Osteoblast (primary cell): ENCODE results near the gene KRT15. TPM values are rescaled to one million over a fixed set of nuclear protein-coding genes. Genes with fewer than 3 reads are reported as not detected.

Experiments used
- DNase-seq: peaks from one replicate; pipeline ENCODE4 v3.0.0; 2011; ENCODE audit warnings: low spot score, mixed read lengths; ENCODE audit not compliant: insufficient read length; ENCODE audit errors: missing footprints
- H2AFZ ChIP-seq: 2 replicates; pipeline ENCODE4 v1.6.0; 2011; ENCODE audit warnings: mild to moderate bottlenecking, low read length
- H3K27ac ChIP-seq: 2 replicates; pipeline ENCODE4 v1.5.1; 2011; ENCODE audit warnings: mild to moderate bottlenecking, low read depth, low read length, moderate library complexity
- H3K27me3 ChIP-seq: 2 replicates; pipeline ENCODE4 v1.6.0; 2012; ENCODE audit warnings: mild to moderate bottlenecking, control low read depth, inconsistent platforms, low read length, moderate library complexity; ENCODE audit not compliant: insufficient read depth
- H3K36me3 ChIP-seq: 2 replicates; pipeline ENCODE4 v1.5.1; 2011; ENCODE audit warnings: mild to moderate bottlenecking, low read length, control low read depth, moderate library complexity; ENCODE audit not compliant: insufficient read depth
- H3K4me1 ChIP-seq: 2 replicates; pipeline ENCODE4 v1.5.1; 2011; ENCODE audit warnings: mild to moderate bottlenecking, low read length, control low read depth, moderate library complexity; ENCODE audit not compliant: insufficient read depth
- H3K4me2 ChIP-seq: 2 replicates; pipeline ENCODE4 v1.6.0; 2011; ENCODE audit warnings: mild to moderate bottlenecking, low read length; ENCODE audit not compliant: insufficient read depth
- H3K4me3 ChIP-seq: fragments of 200-600 bp; sonication (generic); 3 replicates; pipeline ENCODE4 v1.5.1; 2012; ENCODE audit warnings: mild to moderate bottlenecking, low read length, inconsistent platforms; ENCODE audit not compliant: insufficient read depth
- H3K79me2 ChIP-seq: 2 replicates; pipeline ENCODE4 v1.6.0; 2012; ENCODE audit warnings: mild to moderate bottlenecking, low read length, control low read depth, inconsistent platforms; ENCODE audit not compliant: insufficient read depth
- H3K9me3 ChIP-seq: 2 replicates; pipeline ENCODE4 v1.5.1; 2011; ENCODE audit warnings: low read depth, low read length, control low read depth
- H4K20me1 ChIP-seq: 2 replicates; pipeline ENCODE4 v1.6.0; 2012; ENCODE audit warnings: mild to moderate bottlenecking, low read length, control low read depth; ENCODE audit not compliant: insufficient read depth
- total RNA-seq: library from RNA; depleted of rRNA; stranded (reverse); fragments of >200 nt; gene quantifications from 2 replicates; pipeline ENCODE4 v1.2.3, GENCODE V29; 2012
- TF ChIP-seq, protein P1 (sequence below): IDR thresholded peaks from 2 replicates; pipeline ENCODE4 v1.5.1; 2011; ENCODE audit warnings: mild to moderate bottlenecking, low read depth, low read length, moderate library complexity; ENCODE audit errors: extremely low read depth

KRT15 gene
- total RNA-seq, 1 donor = 0.72 TPM

DNA sequence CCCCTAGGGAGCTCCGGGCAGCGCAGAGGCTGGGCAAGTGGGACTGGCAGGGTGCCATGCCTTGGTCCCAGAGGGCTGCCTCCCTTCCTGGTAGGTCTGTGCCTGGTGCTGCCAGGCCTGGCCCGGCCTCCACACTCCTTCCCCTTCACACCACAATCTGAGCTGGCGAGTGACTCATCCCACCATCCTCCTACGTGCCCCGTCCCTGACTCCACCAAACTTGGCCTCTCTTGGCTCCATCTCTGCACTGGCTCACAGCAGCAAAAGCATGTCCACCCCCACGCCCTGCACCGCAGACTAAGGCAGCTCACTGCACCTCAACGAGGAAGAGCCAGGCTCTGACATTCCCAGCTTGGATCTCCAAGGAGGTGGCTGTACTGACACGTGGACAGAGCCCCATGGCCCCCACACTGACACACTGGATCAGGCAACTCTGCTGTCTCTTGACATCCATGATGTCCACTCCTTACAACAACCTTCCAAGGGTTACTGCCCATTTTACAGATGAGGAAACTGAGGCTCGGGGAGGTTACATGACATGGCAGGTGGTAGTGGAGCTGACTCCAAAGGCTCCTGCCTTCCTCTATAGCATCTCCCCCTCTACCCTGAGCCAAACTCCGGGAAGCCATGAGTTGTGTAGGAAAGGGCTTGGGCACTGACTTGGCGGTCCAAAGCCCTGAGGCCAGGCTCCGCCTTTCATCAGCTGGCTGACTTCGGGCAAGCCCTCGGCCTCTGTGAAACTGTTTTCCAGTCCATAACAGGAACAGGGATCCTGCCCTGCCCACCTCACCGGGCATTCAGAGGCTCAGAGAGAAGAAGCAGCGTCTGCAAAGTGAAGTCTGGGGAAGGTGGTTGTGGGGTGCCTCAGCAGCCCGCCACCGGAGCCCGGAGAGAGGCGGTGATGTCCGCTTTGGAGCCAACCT lies 29.5 kb upstream of the KRT15 start:
- Histone ChIP-seq H3K9me3 (no peaks in the 10 kb centered on the region), H3K27me3 (no peaks in the 10 kb centered on the region), H3K4me1 (peaks cover 32% of the 10 kb centered on the region), H3K4me3 (peak overlapping the region; percentile 8), H2AFZ (peak overlapping the region; percentile 89), H3K79me2 (no peaks in the 10 kb centered on the region), H3K4me2 (peak overlapping the region; percentile 72), H3K27ac (peak overlapping the region; percentile 81), H3K36me3 (no peaks in the 10 kb centered on the region), H4K20me1 (no peaks in the 10 kb centered on the region)
- TF ChIP-seq, protein P1, sequence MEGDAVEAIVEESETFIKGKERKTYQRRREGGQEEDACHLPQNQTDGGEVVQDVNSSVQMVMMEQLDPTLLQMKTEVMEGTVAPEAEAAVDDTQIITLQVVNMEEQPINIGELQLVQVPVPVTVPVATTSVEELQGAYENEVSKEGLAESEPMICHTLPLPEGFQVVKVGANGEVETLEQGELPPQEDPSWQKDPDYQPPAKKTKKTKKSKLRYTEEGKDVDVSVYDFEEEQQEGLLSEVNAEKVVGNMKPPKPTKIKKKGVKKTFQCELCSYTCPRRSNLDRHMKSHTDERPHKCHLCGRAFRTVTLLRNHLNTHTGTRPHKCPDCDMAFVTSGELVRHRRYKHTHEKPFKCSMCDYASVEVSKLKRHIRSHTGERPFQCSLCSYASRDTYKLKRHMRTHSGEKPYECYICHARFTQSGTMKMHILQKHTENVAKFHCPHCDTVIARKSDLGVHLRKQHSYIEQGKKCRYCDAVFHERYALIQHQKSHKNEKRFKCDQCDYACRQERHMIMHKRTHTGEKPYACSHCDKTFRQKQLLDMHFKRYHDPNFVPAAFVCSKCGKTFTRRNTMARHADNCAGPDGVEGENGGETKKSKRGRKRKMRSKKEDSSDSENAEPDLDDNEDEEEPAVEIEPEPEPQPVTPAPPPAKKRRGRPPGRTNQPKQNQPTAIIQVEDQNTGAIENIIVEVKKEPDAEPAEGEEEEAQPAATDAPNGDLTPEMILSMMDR = no peak
- DNase-seq = peak; percentile 99

DNA sequence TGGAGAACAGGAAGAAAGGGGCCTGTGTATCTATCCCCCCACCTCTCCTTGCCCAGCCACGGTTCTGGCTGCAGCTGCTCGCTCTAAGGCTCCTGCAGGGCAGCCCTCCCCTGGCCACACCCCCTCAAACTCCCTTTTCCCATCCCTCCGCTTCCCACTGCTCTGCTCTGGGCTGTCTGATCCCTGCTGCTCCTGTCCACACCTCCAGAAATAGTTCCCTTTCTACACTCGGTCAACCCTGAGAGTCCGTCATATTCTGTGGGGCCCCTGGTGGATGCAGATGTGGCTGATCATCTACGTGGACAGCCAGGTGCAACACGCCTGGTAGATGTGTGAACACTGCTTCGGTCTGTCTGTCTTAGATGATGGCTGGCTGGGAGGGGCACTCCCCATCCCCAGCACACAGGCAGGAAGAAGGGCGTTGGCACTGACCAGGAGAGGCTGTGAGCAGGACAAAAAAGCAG lies 28.7 kb upstream of the KRT15 start:
- Histone ChIP-seq H3K27me3 (no peaks in the 10 kb centered on the region), H2AFZ (peak overlapping the region; percentile 61), H3K4me3 (no peak overlapping the region), H3K27ac (peak overlapping the region; percentile 81), H3K36me3 (no peaks in the 10 kb centered on the region), H3K4me2 (peak overlapping the region; percentile 44), H3K79me2 (no peaks in the 10 kb centered on the region), H3K4me1 (peaks cover 28% of the 10 kb centered on the region), H3K9me3 (no peaks in the 10 kb centered on the region), H4K20me1 (no peaks in the 10 kb centered on the region)
- TF ChIP-seq, protein P1 = no peak
- DNase-seq = no peak

DNA sequence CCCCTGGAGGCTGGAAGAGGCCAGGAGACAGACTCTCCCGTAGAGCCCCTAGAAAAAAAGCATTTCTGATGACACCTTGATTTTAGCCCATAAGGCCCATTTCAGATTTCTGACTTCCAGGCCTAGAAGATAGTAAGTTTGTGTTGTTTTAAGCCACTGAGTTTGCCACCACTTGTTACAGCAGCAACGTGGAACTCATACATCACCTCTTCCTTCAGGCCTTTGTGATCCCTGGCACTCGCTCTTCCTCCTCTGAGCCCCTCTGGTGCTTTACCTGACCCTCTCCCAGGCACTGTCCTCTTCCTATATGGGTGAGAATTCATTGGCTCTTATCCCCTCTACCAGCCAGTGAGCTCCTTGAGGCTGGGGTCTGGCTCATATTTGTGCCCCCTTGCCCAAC lies 28.1 kb upstream of the KRT15 start:
- no peaks in the 10 kb centered on the region for H3K27me3 ChIP-seq
- TF ChIP-seq, protein P1 = no peak
- H2AFZ ChIP-seq = no peak overlapping the region
- no peak overlapping the region for H3K27ac ChIP-seq
- no peaks in the 10 kb centered on the region for H3K36me3 ChIP-seq
- H4K20me1 ChIP-seq = no peaks in the 10 kb centered on the region
- no peak overlapping the region for H3K4me3 ChIP-seq
- H3K79me2 ChIP-seq = no peaks in the 10 kb centered on the region
- no peak for DNase-seq
- H3K4me1 ChIP-seq = peaks cover 28% of the 10 kb centered on the region
- no peak overlapping the region for H3K4me2 ChIP-seq
- H3K9me3 ChIP-seq = no peaks in the 10 kb centered on the region

DNA sequence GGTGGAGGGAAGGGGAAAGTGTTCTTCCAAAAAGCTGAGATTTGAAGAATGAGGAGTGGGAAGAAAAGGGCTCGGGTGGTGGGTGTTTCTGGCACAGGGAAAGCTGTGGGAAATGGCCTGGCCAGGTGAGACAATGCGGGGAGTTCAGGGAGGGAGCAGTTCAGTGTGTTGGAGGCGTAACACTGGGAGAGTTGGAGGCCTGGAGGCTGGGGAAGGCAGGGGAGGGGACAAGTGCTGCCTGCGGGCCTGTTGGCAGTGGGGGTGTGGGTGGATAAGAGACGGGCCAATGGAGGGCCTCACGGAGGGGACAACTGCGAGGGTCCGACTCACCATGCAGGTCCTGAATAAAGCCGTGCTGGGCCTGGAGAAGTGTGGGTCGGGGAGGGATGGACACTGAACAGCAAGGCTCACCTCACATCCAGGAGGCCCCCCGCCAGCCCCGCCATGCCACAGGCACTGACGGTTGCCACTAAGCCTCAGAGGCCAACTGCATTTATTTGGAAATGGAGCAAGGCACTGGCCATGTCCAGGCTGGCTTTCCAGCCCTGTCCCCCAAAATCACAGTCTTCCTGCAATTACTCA lies 27.2 kb upstream of the KRT15 start:
- H3K27me3 ChIP-seq = no peaks in the 10 kb centered on the region
- DNase-seq = no peak
- H3K9me3 ChIP-seq = no peaks in the 10 kb centered on the region
- H3K4me3 ChIP-seq = no peak overlapping the region
- H3K4me1 ChIP-seq = peaks cover 25% of the 10 kb centered on the region
- no peaks in the 10 kb centered on the region for H3K36me3 ChIP-seq
- H4K20me1 ChIP-seq = no peaks in the 10 kb centered on the region
- H3K4me2 ChIP-seq = no peak overlapping the region
- H3K27ac ChIP-seq = no peak overlapping the region
- TF ChIP-seq, protein P1 = no peak
- no peak overlapping the region for H2AFZ ChIP-seq
- H3K79me2 ChIP-seq = no peaks in the 10 kb centered on the region
